ENCODE results near the gene GLMP.
A peak's percentile ranks its signal among the peaks of the same experiment; 100 is the strongest.

Gene GLMP

GRCh38 chr1:156247460-156248322, 47.8 kb downstream of the GLMP start, which contains the start of gene PAQR6:
Gene PAQR6, minus strand, starts transcription at chr1:156248056. Its CDS starts 1,325 bp downstream, at chr1:156246731.
- no peak for DNase-seq

DNA sequence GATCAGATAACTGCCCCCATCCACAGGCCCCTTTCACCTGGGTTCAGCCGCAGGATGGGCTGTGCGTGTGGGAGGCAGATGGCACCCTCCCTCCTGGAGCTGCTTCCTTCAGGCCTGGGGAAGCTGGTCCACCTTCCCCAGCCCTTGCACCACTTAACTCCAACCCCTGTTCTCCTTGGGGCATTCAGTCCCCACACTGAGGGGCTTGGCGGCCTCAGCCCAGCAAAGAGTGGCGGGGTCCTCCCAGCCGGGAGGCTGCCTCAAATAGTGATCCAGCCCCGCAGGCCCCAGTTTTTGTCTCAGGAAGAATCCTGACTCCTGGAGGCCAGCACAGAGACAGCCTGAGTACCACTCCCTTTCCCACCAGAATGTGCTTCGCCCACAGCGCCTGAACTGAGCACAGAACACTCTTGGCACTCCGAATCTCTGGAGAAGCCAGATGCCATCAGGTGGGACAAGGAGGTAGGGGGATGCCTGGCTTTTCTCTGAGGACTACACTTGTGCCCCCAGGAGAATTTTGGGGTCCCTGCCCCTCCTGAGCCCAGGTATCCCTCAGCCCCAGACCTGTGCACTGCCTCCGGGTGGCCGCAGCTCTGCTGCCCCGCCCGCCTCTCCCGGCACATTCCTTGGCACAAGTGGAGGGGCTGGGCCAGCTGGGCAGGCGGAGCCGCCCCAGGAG, 48.6 kb downstream of the GLMP start:
- no peak for DNase-seq

DNA sequence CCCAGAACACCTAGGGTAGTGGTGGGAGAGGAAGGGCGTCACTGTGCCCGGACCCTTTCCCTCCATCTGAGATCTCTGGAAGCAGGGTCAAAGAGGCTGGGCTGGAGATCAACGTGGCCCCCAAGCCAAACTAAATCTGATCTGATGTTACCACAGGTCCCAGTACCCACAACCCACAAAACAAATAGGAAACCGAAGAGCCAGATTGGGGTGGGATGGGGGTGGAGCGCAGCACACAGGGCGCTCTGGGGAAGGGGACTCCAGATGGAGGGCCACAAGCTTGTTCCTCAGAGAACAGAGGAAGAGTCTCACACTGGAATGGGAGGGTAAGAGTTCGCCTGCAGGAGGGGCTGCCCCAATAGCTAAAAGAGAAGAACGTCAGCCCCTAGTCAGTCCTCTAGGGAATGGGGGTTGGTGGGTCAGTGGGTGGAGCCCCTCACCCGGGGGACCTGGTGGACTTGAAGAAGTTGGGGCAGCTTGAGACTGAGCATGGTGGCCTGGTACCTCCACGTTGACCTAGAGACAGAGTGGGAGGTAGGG, 49.2 kb downstream of the GLMP start:
- DNase-seq: no peak

- DNase-seq: peak; percentile 49
Observed at GRCh38 chr1:156245451-156246232, 49.8 kb downstream of the GLMP start.

GRCh38 chr1:156244712-156245111, 50.8 kb downstream of the GLMP start:
- no peak for DNase-seq

DNA sequence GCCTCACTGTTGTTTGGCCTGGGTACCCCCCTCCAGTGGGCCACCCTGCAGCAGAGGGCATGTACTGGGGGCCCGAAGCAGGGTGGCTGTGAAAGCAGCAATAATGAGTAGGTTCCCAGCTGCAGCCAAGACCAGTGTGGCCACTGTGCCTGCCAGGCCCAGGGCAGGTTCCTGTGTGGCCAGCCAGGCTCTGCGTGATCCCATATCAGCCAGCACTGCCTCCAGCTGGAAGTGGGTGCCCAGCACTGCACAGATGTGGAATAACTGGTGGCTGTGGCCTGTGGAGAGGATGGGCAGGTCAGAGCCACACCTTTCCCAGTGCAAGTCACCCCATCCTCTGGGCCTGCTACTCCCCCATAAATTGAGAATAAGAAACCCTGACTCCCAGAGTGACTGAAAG, 51.4 kb downstream of the GLMP start:
- DNase-seq: no peak

GRCh38 chr1:156242738-156243137, 52.7 kb downstream of the GLMP start:
- no peak for DNase-seq
